ENCODE data around the gene GDNF. TPM values are rescaled to one million over a fixed set of nuclear protein-coding genes. Genes with fewer than 3 reads are reported as not detected.

The GDNF gene
- total RNA-seq, 5 donors from 2014 or later (not counting 1 experiment from before 2014, with no cell fraction given) = not detected

GRCh38 chr5:37807621-37808301, 32.1 kb downstream of the GDNF start:
- CTCF ChIA-PET = no interaction called here
- no peak overlapping the region for H3K27ac ChIP-seq (ENCODE audit: low read length)
- POLR2A ChIA-PET = no interaction called here
- no peaks in the 10 kb centered on the region for H3K36me3 ChIP-seq (ENCODE audit: control insufficient read depth in 2 of 2, extremely low read depth in 1 of 2, insufficient read depth in 1 of 2, low read length in 1 of 2)
- no peak for DNase-seq
- Mint-ChIP-seq H3K4me3 (no peak overlapping the region), H3K27ac (no peak overlapping the region), H3K27me3 (peaks cover 0 to 6% of the 10 kb centered on the region in 2 donors), H3K36me3 (no peaks in the 10 kb centered on the region), H3K4me1 (no peaks in the 10 kb centered on the region), H3K9me3 (peaks cover 0 to 9% (median 0%) of the 10 kb centered on the region in 3 donors)
- ATAC-seq (replicated peaks in 1 of 4) = no peak
- H3K4me1 ChIP-seq (ENCODE audit: control insufficient read depth in 1 of 2, extremely low read depth in 1 of 2, insufficient read depth in 2 of 2, low read length in 2 of 2) = no peaks in the 10 kb centered on the region
- no peaks in the 10 kb centered on the region for H3K9me3 ChIP-seq
- WGBS (ENCODE audit: insufficient coverage) = 70% methylated on average over 2 of the region's 7 CpGs
- no peak overlapping the region for H3K4me3 ChIP-seq (ENCODE audit: control insufficient read depth in 1 of 2, extremely low read depth in 1 of 2, low read length in 1 of 2)
- H3K27me3 ChIP-seq (replicated peaks in 1 of 2; ENCODE audit: control insufficient read depth in 2 of 2, extremely low read depth in 1 of 2, insufficient read depth in 2 of 2, low read length in 1 of 2) = peaks cover 0 to 9% of the 10 kb centered on the region in 2 experiments

GRCh38 chr5:37807015-37807414, 32.8 kb downstream of the GDNF start:
- peaks cover 0 to 9% (median 0%) of the 10 kb centered on the region in 3 donors for H3K9me3 Mint-ChIP-seq
- no peak overlapping the region for H3K27ac Mint-ChIP-seq
- 88% methylated on average over 1 of the region's 2 CpGs for WGBS (ENCODE audit: insufficient coverage)
- no peaks in the 10 kb centered on the region for H3K4me1 Mint-ChIP-seq
- Histone ChIP-seq H3K27ac (ENCODE audit: low read length) (no peak overlapping the region), H3K27me3 (replicated peaks in 1 of 2; ENCODE audit: control insufficient read depth in 2 of 2, extremely low read depth in 1 of 2, insufficient read depth in 2 of 2, low read length in 1 of 2) (peaks cover 0 to 9% of the 10 kb centered on the region in 2 experiments), H3K9me3 (no peaks in the 10 kb centered on the region), H3K4me3 (ENCODE audit: control insufficient read depth in 1 of 2, extremely low read depth in 1 of 2, low read length in 1 of 2) (no peak overlapping the region), H3K4me1 (ENCODE audit: control insufficient read depth in 1 of 2, extremely low read depth in 1 of 2, insufficient read depth in 2 of 2, low read length in 2 of 2) (no peaks in the 10 kb centered on the region), H3K36me3 (ENCODE audit: control insufficient read depth in 2 of 2, extremely low read depth in 1 of 2, insufficient read depth in 1 of 2, low read length in 1 of 2) (no peaks in the 10 kb centered on the region)
- H3K4me3 Mint-ChIP-seq = no peak overlapping the region
- DNase-seq (no peak), ATAC-seq (replicated peaks in 1 of 4) (no peak)
- ChIA-PET CTCF (no interaction called here), POLR2A (no interaction called here)
- H3K27me3 Mint-ChIP-seq = peaks cover 0 to 6% of the 10 kb centered on the region in 2 donors
- H3K36me3 Mint-ChIP-seq = no peaks in the 10 kb centered on the region

- CTCF ChIA-PET = no interaction called here
- H3K9me3 ChIP-seq = no peaks in the 10 kb centered on the region
- H3K27me3 ChIP-seq (replicated peaks in 1 of 2; ENCODE audit: control insufficient read depth in 2 of 2, extremely low read depth in 1 of 2, insufficient read depth in 2 of 2, low read length in 1 of 2) = peaks cover 0 to 9% of the 10 kb centered on the region in 2 experiments
- POLR2A ChIA-PET = no interaction called here
- Mint-ChIP-seq H3K4me3 (no peak overlapping the region), H3K36me3 (no peaks in the 10 kb centered on the region), H3K9me3 (peaks cover 0 to 9% (median 0%) of the 10 kb centered on the region in 3 donors), H3K27ac (no peak overlapping the region), H3K27me3 (peaks cover 0 to 6% of the 10 kb centered on the region in 2 donors), H3K4me1 (no peaks in the 10 kb centered on the region)
- no peak for ATAC-seq (replicated peaks in 1 of 4)
- no peaks in the 10 kb centered on the region for H3K36me3 ChIP-seq (ENCODE audit: control insufficient read depth in 2 of 2, extremely low read depth in 1 of 2, insufficient read depth in 1 of 2, low read length in 1 of 2)
- 71% methylated on average over 8 of the region's 8 CpGs for WGBS (ENCODE audit: insufficient coverage)
- no peak overlapping the region for H3K27ac ChIP-seq (ENCODE audit: low read length)
- H3K4me1 ChIP-seq (ENCODE audit: control insufficient read depth in 1 of 2, extremely low read depth in 1 of 2, insufficient read depth in 2 of 2, low read length in 2 of 2) = no peaks in the 10 kb centered on the region
- DNase-seq = no peak
- H3K4me3 ChIP-seq (ENCODE audit: control insufficient read depth in 1 of 2, extremely low read depth in 1 of 2, low read length in 1 of 2) = no peak overlapping the region
These were observed 33.4 kb downstream of the GDNF start for GRCh38 chr5:37806476-37806875.

GRCh38 chr5:37806016-37806415, 33.8 kb downstream of the GDNF start:
- H3K9me3 ChIP-seq = no peaks in the 10 kb centered on the region
- peaks cover 0 to 9% of the 10 kb centered on the region in 2 experiments for H3K27me3 ChIP-seq (replicated peaks in 1 of 2; ENCODE audit: control insufficient read depth in 2 of 2, extremely low read depth in 1 of 2, insufficient read depth in 2 of 2, low read length in 1 of 2)
- no peaks in the 10 kb centered on the region for H3K4me1 ChIP-seq (ENCODE audit: control insufficient read depth in 1 of 2, extremely low read depth in 1 of 2, insufficient read depth in 2 of 2, low read length in 2 of 2)
- no peaks in the 10 kb centered on the region for H3K36me3 ChIP-seq (ENCODE audit: control insufficient read depth in 2 of 2, extremely low read depth in 1 of 2, insufficient read depth in 1 of 2, low read length in 1 of 2)
- Mint-ChIP-seq H3K4me3 (no peak overlapping the region), H3K27me3 (peaks cover 0 to 6% of the 10 kb centered on the region in 2 donors), H3K27ac (no peak overlapping the region), H3K4me1 (no peaks in the 10 kb centered on the region), H3K9me3 (peaks cover 0 to 9% (median 0%) of the 10 kb centered on the region in 3 donors), H3K36me3 (no peaks in the 10 kb centered on the region)
- ChIA-PET POLR2A (no interaction called here), CTCF (no interaction called here)
- DNase-seq = no peak
- H3K4me3 ChIP-seq (ENCODE audit: control insufficient read depth in 1 of 2, extremely low read depth in 1 of 2, low read length in 1 of 2) = no peak overlapping the region
- H3K27ac ChIP-seq (ENCODE audit: low read length) = no peak overlapping the region
- no peak for ATAC-seq (replicated peaks in 1 of 4)
- 87% methylated on average over 7 of the region's 12 CpGs for WGBS (ENCODE audit: insufficient coverage)

- Histone ChIP-seq H3K4me3 (ENCODE audit: control insufficient read depth in 1 of 2, extremely low read depth in 1 of 2, low read length in 1 of 2) (no peak overlapping the region), H3K4me1 (ENCODE audit: control insufficient read depth in 1 of 2, extremely low read depth in 1 of 2, insufficient read depth in 2 of 2, low read length in 2 of 2) (no peaks in the 10 kb centered on the region), H3K9me3 (no peaks in the 10 kb centered on the region), H3K36me3 (ENCODE audit: control insufficient read depth in 2 of 2, extremely low read depth in 1 of 2, insufficient read depth in 1 of 2, low read length in 1 of 2) (no peaks in the 10 kb centered on the region), H3K27me3 (replicated peaks in 1 of 2; ENCODE audit: control insufficient read depth in 2 of 2, extremely low read depth in 1 of 2, insufficient read depth in 2 of 2, low read length in 1 of 2) (peaks cover 0 to 9% of the 10 kb centered on the region in 2 experiments), H3K27ac (ENCODE audit: low read length) (no peak overlapping the region)
- 100% methylated on average over 1 of the region's 2 CpGs for WGBS (ENCODE audit: insufficient coverage)
- Mint-ChIP-seq H3K4me3 (no peak overlapping the region), H3K27me3 (peaks cover 0 to 6% of the 10 kb centered on the region in 2 donors), H3K4me1 (no peaks in the 10 kb centered on the region), H3K9me3 (peaks cover 0 to 9% (median 0%) of the 10 kb centered on the region in 3 donors), H3K36me3 (no peaks in the 10 kb centered on the region), H3K27ac (no peak overlapping the region)
- ATAC-seq (replicated peaks in 1 of 4) = no peak
- POLR2A ChIA-PET = no interaction called here
- DNase-seq = no peak
- CTCF ChIA-PET = no interaction called here
These were observed 35.4 kb downstream of the GDNF start for GRCh38 chr5:37804401-37804800.

- Histone ChIP-seq H3K4me1 (ENCODE audit: control insufficient read depth in 1 of 2, extremely low read depth in 1 of 2, insufficient read depth in 2 of 2, low read length in 2 of 2) (no peaks in the 10 kb centered on the region), H3K4me3 (ENCODE audit: control insufficient read depth in 1 of 2, extremely low read depth in 1 of 2, low read length in 1 of 2) (no peak overlapping the region), H3K36me3 (ENCODE audit: control insufficient read depth in 2 of 2, extremely low read depth in 1 of 2, insufficient read depth in 1 of 2, low read length in 1 of 2) (no peaks in the 10 kb centered on the region), H3K9me3 (no peaks in the 10 kb centered on the region), H3K27me3 (replicated peaks in 1 of 2; ENCODE audit: control insufficient read depth in 2 of 2, extremely low read depth in 1 of 2, insufficient read depth in 2 of 2, low read length in 1 of 2) (peaks cover 0 to 9% of the 10 kb centered on the region in 2 experiments), H3K27ac (ENCODE audit: low read length) (no peak overlapping the region)
- peaks cover 0 to 6% of the 10 kb centered on the region in 2 donors for H3K27me3 Mint-ChIP-seq
- peaks cover 0 to 9% (median 0%) of the 10 kb centered on the region in 3 donors for H3K9me3 Mint-ChIP-seq
- ChIA-PET CTCF (no interaction called here), POLR2A (no interaction called here)
- H3K4me3 Mint-ChIP-seq = no peak overlapping the region
- DNase-seq = no peak
- no CpG with 5 or more reads among the region's 1 CpG for WGBS (ENCODE audit: insufficient coverage)
- no peaks in the 10 kb centered on the region for H3K36me3 Mint-ChIP-seq
- no peak for ATAC-seq (replicated peaks in 1 of 4)
- no peak overlapping the region for H3K27ac Mint-ChIP-seq
- no peaks in the 10 kb centered on the region for H3K4me1 Mint-ChIP-seq
These were observed 36.4 kb downstream of the GDNF start for GRCh38 chr5:37803487-37803886.
